B cell (primary cell): Measurements from ENCODE around the gene PRTG. TPM values are rescaled to one million over a fixed set of nuclear protein-coding genes. Genes with fewer than 3 reads are reported as not detected.

Experiments
- ATAC-seq: fragments of 200-7000 bp; cut with Tn5 transposase; one replicate; pipeline ENCODE4 v1.10.0; 2021; ENCODE audit warnings: low read depth, mild to moderate bottlenecking, moderate number of reproducible peaks, moderate library complexity
- CTCF ChIA-PET: fragments of 350-600 bp; sonication (Branson Sonifier 250); formaldehyde crosslinking; loops from one replicate; lab custom pipeline; 2021; ENCODE audit warnings: antibody characterized with exemption, inconsistent platforms; lab: Charles Lee
- POLR2A ChIA-PET: fragments of 350-600 bp; sonication (Branson Sonifier 250); formaldehyde crosslinking; loops from one replicate; lab custom pipeline; 2021; ENCODE audit warnings: antibody characterized with exemption; lab: Charles Lee
- DNase-seq: peaks from one replicate; pipeline ENCODE4 v3.0.0; 2013
- H2AFZ ChIP-seq: 2 replicates; pipeline ENCODE4 v1.6.1; 2012; ENCODE audit warnings: mild to moderate bottlenecking, low read depth, low read length; ENCODE audit not compliant: insufficient read depth, poor library complexity, severe bottlenecking
- H3K27ac ChIP-seq, 2 donors: 1 replicate in 1 of 2; 2 replicates in 1 of 2; pipeline ENCODE4 v1.5.1; 2012 to 2013; ENCODE audit warnings: low read length in 2 of 2, mild to moderate bottlenecking in 2 of 2, moderate library complexity in 1 of 2
- H3K27me3 ChIP-seq, 4 experiments: fragments of 200-600 bp in 1 of 4; sonication (generic) in 1 of 4; replicated peaks in 1 of 4; 1 replicate in 2 of 4; 2 replicates in 2 of 4; pipeline versions ENCODE4 v1.6.1 to v1.7.0; 2013 to 2016; ENCODE audit warnings: low read length in 3 of 4, mild to moderate bottlenecking in 2 of 4, mixed read lengths in 1 of 4, moderate library complexity in 1 of 4; ENCODE audit not compliant: insufficient read depth in 4 of 4, control insufficient read depth in 3 of 4; ENCODE audit errors: control extremely low read depth in 1 of 4
- H3K36me3 ChIP-seq, 2 experiments: replicated peaks in 1 of 2; 1 replicate in 1 of 2; 2 replicates in 1 of 2; pipeline versions ENCODE4 v1.6.1 to v1.7.1; 2013; ENCODE audit warnings: low read length in 1 of 2; ENCODE audit not compliant: insufficient read depth in 2 of 2, control insufficient read depth in 1 of 2; ENCODE audit errors: control extremely low read depth in 1 of 2, extremely low read depth in 1 of 2
- H3K4me1 ChIP-seq, 2 donors: fragments of 200-600 bp in 1 of 2; sonication (generic) in 1 of 2; 1 replicate in 1 of 2; 2 replicates in 1 of 2; pipeline versions ENCODE4 v1.5.1 to v1.6.1; 2013 to 2017; ENCODE audit warnings: low read length in 2 of 2; ENCODE audit not compliant: control insufficient read depth in 2 of 2, insufficient read depth in 2 of 2
- H3K4me2 ChIP-seq: replicated peaks from 2 replicates; pipeline ENCODE3; 2012; ENCODE audit warnings: mild to moderate bottlenecking, low read depth, low read length; ENCODE audit not compliant: poor library complexity, severe bottlenecking
- H3K4me3 ChIP-seq, 5 experiments: fragments of 200-600 bp in 1 of 5; sonication (generic) in 1 of 5; 1 replicate in 3 of 5; 2 replicates in 2 of 5; pipeline versions ENCODE4 v1.5.1 to v1.7.0; 2011 to 2016; ENCODE audit warnings: low read length in 4 of 5, mild to moderate bottlenecking in 4 of 5, low read depth in 2 of 5, control low read depth in 1 of 5, moderate library complexity in 1 of 5; ENCODE audit not compliant: insufficient read depth in 1 of 5; ENCODE audit errors: control extremely low read depth in 1 of 5, extremely low read depth in 1 of 5
- H3K79me2 ChIP-seq: fragments of 200-600 bp; sonication (generic); one replicate; pipeline ENCODE4 v1.6.0; 2016; ENCODE audit warnings: low read length; ENCODE audit not compliant: control insufficient read depth, insufficient read depth
- H3K9ac ChIP-seq: fragments of 200-600 bp; sonication (generic); 2 replicates; pipeline ENCODE4 v1.6.1; 2017; ENCODE audit warnings: mild to moderate bottlenecking, low read length, moderate library complexity
- H3K9me3 ChIP-seq, 3 donors: one replicate each; pipeline versions ENCODE4 v1.6.1 to v1.7.1; 2013; ENCODE audit warnings: low read length in 2 of 3; ENCODE audit not compliant: control insufficient read depth in 2 of 3, insufficient read depth in 1 of 3; ENCODE audit errors: control extremely low read depth in 1 of 3
- H4K20me1 ChIP-seq: 2 replicates; pipeline ENCODE4 v1.6.0; 2012; ENCODE audit warnings: mild to moderate bottlenecking, low read length; ENCODE audit not compliant: insufficient read depth, control insufficient read depth, poor library complexity, severe bottlenecking
- H3K27ac Mint-ChIP-seq: one replicate; pipeline ENCODE4 v1.8.0; 2021; ENCODE audit warnings: mixed read lengths
- H3K27me3 Mint-ChIP-seq: one replicate; pipeline ENCODE4 v1.8.0; 2021; ENCODE audit warnings: mixed read lengths
- H3K4me1 Mint-ChIP-seq: one replicate; pipeline ENCODE4 v1.8.0; 2021; ENCODE audit warnings: mixed read lengths
- H3K4me3 Mint-ChIP-seq: one replicate; pipeline ENCODE4 v1.8.0; 2021; ENCODE audit warnings: mixed read lengths
- H3K9me3 Mint-ChIP-seq: one replicate; pipeline ENCODE4 v1.8.0; 2022; ENCODE audit warnings: mixed read lengths; ENCODE audit not compliant: insufficient read depth
- EZH2 ChIP-seq: IDR thresholded peaks from 2 replicates; pipeline ENCODE4 v1.6.1; 2012; ENCODE audit warnings: borderline replicate concordance, low read depth, mild to moderate bottlenecking, moderate library complexity, low read length; ENCODE audit not compliant: insufficient read depth, poor library complexity, severe bottlenecking
- WGBS: methylation state at CpG from one replicate; pipeline ENCODE4 v1.1.5; 2013; ENCODE audit warnings: missing lambda C conversion rate; ENCODE audit not compliant: insufficient coverage; 5-methylcytosine and 5-hydroxymethylcytosine counted together
- intact Hi-C: fragments of 100-400 bp; cut with micrococcal nuclease; formaldehyde crosslinking; loops from one replicate; pipeline ENCODE4 v1.10.0; 2022
- polyA plus RNA-seq: library from polyadenylated mRNA; depleted of rRNA; stranded (reverse); fragments of >200 nt; gene quantifications from 2 replicates; pipeline ENCODE4 v1.2.3, GENCODE V29; 2012
- total RNA-seq, 2 donors: library from RNA; stranded (reverse); fragments of 120-200 nt in 1 of 2; gene quantifications; 1 replicate in 1 of 2; 2 replicates in 1 of 2; pipeline versions ENCODE4 v1.2.3 to v1.2.4, GENCODE V29; 2013 to 2022
- TF ChIP-seq, protein P1 (sequence below): fragments of 200-600 bp; IDR thresholded peaks from one replicate; pipeline ENCODE4 v1.8.0; 2022; ENCODE audit warnings: antibody characterized with exemption, mild to moderate bottlenecking

The PRTG gene
- total and polyA plus RNA-seq, 2 donors (not counting 1 experiment from before 2014, with no cell fraction given), result not detected

DNA sequence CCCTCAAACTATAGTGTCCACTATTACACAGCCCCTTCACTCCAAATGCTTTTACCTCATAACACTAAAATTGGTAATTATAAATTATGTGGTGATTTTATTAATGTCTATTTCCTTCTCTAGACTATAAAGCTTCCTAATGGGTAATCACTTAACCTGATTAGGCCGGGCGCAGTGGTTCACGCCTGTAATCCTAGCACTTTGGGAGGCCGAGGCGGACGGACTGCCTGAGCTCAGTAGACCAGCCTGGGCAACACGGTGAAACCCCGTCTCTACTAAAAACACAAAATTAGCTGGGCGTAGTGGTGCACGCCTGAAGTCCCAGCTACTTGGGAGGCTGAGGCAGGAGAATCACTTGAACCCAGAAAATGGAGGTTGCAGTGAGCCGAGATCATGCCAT is 83.5 kb downstream of the PRTG start:
- Mint-ChIP-seq H3K4me1 (no peaks in the 10 kb centered on the region), H3K27me3 (no peaks in the 10 kb centered on the region), H3K4me3 (no peak overlapping the region), H3K27ac (no peak overlapping the region), H3K9me3 (no peaks in the 10 kb centered on the region)
- Histone ChIP-seq H3K27me3 (no peaks in the 10 kb centered on the region), H3K4me3 (no peak overlapping the region), H3K36me3 (no peaks in the 10 kb centered on the region), H3K9me3 (no peaks in the 10 kb centered on the region), H3K79me2 (no peaks in the 10 kb centered on the region), H2AFZ (no peak overlapping the region), H3K9ac (no peak overlapping the region), H3K4me2 (no peak overlapping the region), H4K20me1 (no peaks in the 10 kb centered on the region), H3K27ac (no peak overlapping the region), H3K4me1 (no peaks in the 10 kb centered on the region)
- DNase-seq (no peak), ATAC-seq (no peak)
- ChIA-PET POLR2A (no interaction called here), CTCF (interaction anchor here (1.2 kb wide), 1 partner anchor 12 kb away, joined by 4 read pairs; no protein-coding TSS in a partner anchor)
- intact Hi-C loops, result no loop called here
- TF ChIP-seq, protein P1, sequence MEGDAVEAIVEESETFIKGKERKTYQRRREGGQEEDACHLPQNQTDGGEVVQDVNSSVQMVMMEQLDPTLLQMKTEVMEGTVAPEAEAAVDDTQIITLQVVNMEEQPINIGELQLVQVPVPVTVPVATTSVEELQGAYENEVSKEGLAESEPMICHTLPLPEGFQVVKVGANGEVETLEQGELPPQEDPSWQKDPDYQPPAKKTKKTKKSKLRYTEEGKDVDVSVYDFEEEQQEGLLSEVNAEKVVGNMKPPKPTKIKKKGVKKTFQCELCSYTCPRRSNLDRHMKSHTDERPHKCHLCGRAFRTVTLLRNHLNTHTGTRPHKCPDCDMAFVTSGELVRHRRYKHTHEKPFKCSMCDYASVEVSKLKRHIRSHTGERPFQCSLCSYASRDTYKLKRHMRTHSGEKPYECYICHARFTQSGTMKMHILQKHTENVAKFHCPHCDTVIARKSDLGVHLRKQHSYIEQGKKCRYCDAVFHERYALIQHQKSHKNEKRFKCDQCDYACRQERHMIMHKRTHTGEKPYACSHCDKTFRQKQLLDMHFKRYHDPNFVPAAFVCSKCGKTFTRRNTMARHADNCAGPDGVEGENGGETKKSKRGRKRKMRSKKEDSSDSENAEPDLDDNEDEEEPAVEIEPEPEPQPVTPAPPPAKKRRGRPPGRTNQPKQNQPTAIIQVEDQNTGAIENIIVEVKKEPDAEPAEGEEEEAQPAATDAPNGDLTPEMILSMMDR, result no peak
- no peak for TF ChIP-seq EZH2
- 99% methylated on average over 11 of the region's 11 CpGs for WGBS

DNA sequence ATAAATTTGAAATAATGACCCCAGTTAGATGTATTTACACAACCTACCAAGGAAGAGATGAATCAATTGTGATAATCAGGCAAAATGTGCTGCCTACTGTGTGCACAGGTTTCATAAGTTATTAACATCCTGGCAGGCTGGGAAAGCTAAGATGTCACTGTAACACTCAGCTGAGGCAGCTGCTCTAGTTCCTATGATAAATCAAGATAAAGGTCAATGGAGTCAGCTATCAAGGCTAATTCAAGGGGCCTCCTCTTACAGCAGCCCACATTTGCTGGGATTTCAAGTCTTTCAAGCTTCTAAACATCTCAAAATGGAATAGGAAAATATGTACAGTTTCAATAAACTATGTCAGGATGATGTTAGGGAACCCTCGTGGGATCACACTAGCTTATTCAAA is 84.1 kb downstream of the PRTG start:
- H3K36me3 ChIP-seq, result no peaks in the 10 kb centered on the region

More for the DNA sequence above, 84.1 kb downstream of the PRTG start:
- no peak for ATAC-seq
- no peaks in the 10 kb centered on the region for H3K27me3 Mint-ChIP-seq
- H3K4me3 Mint-ChIP-seq, result no peak overlapping the region
- H3K9me3 ChIP-seq, result no peaks in the 10 kb centered on the region
- H3K4me3 ChIP-seq, result no peak overlapping the region
- intact Hi-C loops, result no loop called here
- whole genome bisulfite sequencing, result 100% methylated on average over 1 of the region's 1 CpG
- no peaks in the 10 kb centered on the region for H3K27me3 ChIP-seq
- no peaks in the 10 kb centered on the region for H3K4me1 Mint-ChIP-seq
- no peak overlapping the region for H3K4me2 ChIP-seq
- H2AFZ ChIP-seq, result no peak overlapping the region
- no peaks in the 10 kb centered on the region for H3K4me1 ChIP-seq
- no peak overlapping the region for H3K27ac ChIP-seq
- no peak overlapping the region for H3K27ac Mint-ChIP-seq
- H3K9ac ChIP-seq, result no peak overlapping the region
- CTCF ChIA-PET, result interaction anchor here (1.2 kb wide), 1 partner anchor 13 kb away, joined by 4 read pairs; no protein-coding TSS in a partner anchor
- no peaks in the 10 kb centered on the region for H3K9me3 Mint-ChIP-seq
- no peaks in the 10 kb centered on the region for H4K20me1 ChIP-seq
- H3K79me2 ChIP-seq, result no peaks in the 10 kb centered on the region
- POLR2A ChIA-PET, result no interaction called here
- TF ChIP-seq, protein P1, result no peak
- no peak for TF ChIP-seq EZH2
- DNase-seq, result no peak
